K562 (cell line): ENCODE results near the gene MANBA. TPM values are rescaled to one million over a fixed set of nuclear protein-coding genes. Genes with fewer than 3 reads are reported as not detected.

Experiments
- ATAC-seq: fragments of 200-7000 bp; cut with Tn5 transposase; 3 replicates; pipeline ENCODE4 v1.9.1; 2020; ENCODE audit warnings: moderate library complexity
- BruUV-seq: library from RNA; stranded (reverse); fragments of 400-500 nt; replicated peaks from 2 replicates; lab custom pipeline; 2021; lab: Mats Ljungman, UMichigan
- CTCF ChIA-PET: fragments of 300-600 bp; formaldehyde crosslinking; extraction: SDS; loops from one replicate; lab custom pipeline; 2021; ENCODE audit warnings: low intra/inter-chr PET ratio; lab: Yijun Ruan, JAX
- POLR2A ChIA-PET: fragments of 300-600, 350-650 bp; sonication (Branson Sonifier 250); formaldehyde crosslinking; extraction: SDS; loops from one replicate; lab custom pipeline; 2021; ENCODE audit warnings: antibody characterized with exemption, inconsistent platforms; lab: Yijun Ruan, JAX
- DNase-seq, 4 experiments: peaks; one replicate each; pipeline versions ENCODE4 v3.0.0 to v3.0.0-alpha.2; 2011 to 2018; ENCODE audit warnings: low spot score in 3 of 4, mixed read lengths in 3 of 4; ENCODE audit errors: extremely low read depth in 1 of 4
- FAIRE-seq: peaks from 2 replicates; lab custom pipeline; 2011; peaks lifted over from hg19 to GRCh38; lab: Jason Lieb, UNC
- H2AFZ ChIP-seq: 2 replicates; pipeline ENCODE4 v1.6.0; 2011; ENCODE audit warnings: low read depth, low read length, control low read depth, inconsistent platforms
- H3K27ac ChIP-seq: fragments of 200-600 bp; 3 replicates; pipeline ENCODE4 v1.8.0; 2011; ENCODE audit warnings: low read depth, mild to moderate bottlenecking, control low read depth, inconsistent platforms, low read length, moderate library complexity, mixed read lengths; ENCODE audit errors: extremely low read depth
- H3K27me3 ChIP-seq, 2 experiments: fragments of 300-600 bp in 1 of 2; 2 replicates in 1 of 2; 3 replicates in 1 of 2; pipeline versions ENCODE4 v1.6.0 to v1.8.0; 2011; ENCODE audit warnings: inconsistent platforms in 2 of 2, low read length in 2 of 2, mild to moderate bottlenecking in 1 of 2, mixed read lengths in 1 of 2, moderate library complexity in 1 of 2; ENCODE audit not compliant: control insufficient read depth in 2 of 2, insufficient read depth in 2 of 2
- H3K36me3 ChIP-seq: fragments of 300-600 bp; 3 replicates; pipeline ENCODE4 v1.8.0; 2011; ENCODE audit warnings: mild to moderate bottlenecking, low read length, inconsistent platforms; ENCODE audit not compliant: control insufficient read depth, insufficient read depth
- H3K4me1 ChIP-seq, 2 experiments: fragments of 200-600 bp in 1 of 2; replicated peaks in 1 of 2; 2 replicates in 1 of 2; 3 replicates in 1 of 2; pipeline versions ENCODE4 v1.5.1 to v1.8.0; 2011; ENCODE audit warnings: inconsistent platforms in 2 of 2, low read length in 2 of 2, mild to moderate bottlenecking in 1 of 2, mixed read lengths in 1 of 2, moderate library complexity in 1 of 2; ENCODE audit not compliant: control insufficient read depth in 2 of 2, insufficient read depth in 2 of 2
- H3K4me2 ChIP-seq: 2 replicates; pipeline ENCODE4 v1.6.1; 2011; ENCODE audit warnings: low read length, control low read depth, inconsistent platforms, mixed read lengths; ENCODE audit not compliant: insufficient read depth
- H3K4me3 ChIP-seq: fragments of 200-600 bp; sonication (generic), shearing (Covaris generic); 2 replicates; pipeline ENCODE4 v1.5.1; 2016; ENCODE audit warnings: control low read depth, inconsistent platforms
- H3K79me2 ChIP-seq: fragments of 200-600 bp; 3 replicates; pipeline ENCODE4 v1.8.0; 2011; ENCODE audit warnings: low read length, inconsistent platforms; ENCODE audit not compliant: control insufficient read depth, insufficient read depth
- H3K9ac ChIP-seq, 2 experiments: 2 replicates each; pipeline versions ENCODE4 v1.6.0 to v1.6.1; 2011; ENCODE audit warnings: low read depth in 2 of 2, low read length in 2 of 2, control low read depth in 1 of 2, inconsistent platforms in 1 of 2, mild to moderate bottlenecking in 1 of 2, mixed read lengths in 1 of 2; ENCODE audit not compliant: insufficient read depth in 1 of 2
- H3K9me1 ChIP-seq: one replicate; pipeline ENCODE4 v1.6.0; 2011; ENCODE audit warnings: inconsistent platforms, mild to moderate bottlenecking, low read length, moderate library complexity; ENCODE audit not compliant: control insufficient read depth, insufficient read depth
- H3K9me3 ChIP-seq: replicated peaks from 2 replicates; pipeline ENCODE4 v1.5.1; 2011; ENCODE audit warnings: low read depth, low read length, inconsistent platforms; ENCODE audit not compliant: control insufficient read depth, insufficient read depth
- H4K20me1 ChIP-seq: replicated peaks from 2 replicates; pipeline ENCODE4 v1.6.1; 2011; ENCODE audit warnings: low read length, inconsistent platforms, mixed read lengths; ENCODE audit not compliant: control insufficient read depth, insufficient read depth
- CBX5 ChIP-seq: IDR thresholded peaks from 2 replicates; pipeline ENCODE4 v1.6.1; 2014; ENCODE audit warnings: low read depth, borderline replicate concordance
- CREB1 ChIP-seq, 2 experiments: sonication (generic) in 1 of 2; formaldehyde crosslinking in 1 of 2; IDR thresholded peaks; 2 replicates each; pipeline versions ENCODE4 v1.6.1 to v1.8.0; 2012 to 2022; ENCODE audit warnings: inconsistent platforms in 1 of 2, mild to moderate bottlenecking in 1 of 2, missing genetic modification reagents in 1 of 2, moderate library complexity in 1 of 2
- FOS ChIP-seq: IDR thresholded peaks from 3 replicates; pipeline ENCODE4 v1.6.1; 2011; ENCODE audit not compliant: insufficient read length; ENCODE audit errors: extremely low read depth
- IRF1 ChIP-seq: sonication (generic); formaldehyde crosslinking; IDR thresholded peaks from 2 replicates; pipeline ENCODE4 v1.8.0; 2022; ENCODE audit warnings: missing genetic modification reagents, mild to moderate bottlenecking, borderline replicate concordance
- IRF9 ChIP-seq: fragments of 450-650 bp; IDR thresholded peaks from 2 replicates; pipeline ENCODE4 v1.6.1; 2016; ENCODE audit warnings: missing biosample characterization, missing genetic modification characterization
- MIER1 ChIP-seq: fragments of 450-650 bp; IDR thresholded peaks from 2 replicates; pipeline ENCODE4 v1.6.1; 2016; ENCODE audit warnings: antibody characterized with exemption, mild to moderate bottlenecking, low read depth
- NR2C2 ChIP-seq, 2 experiments: fragments of 200-800 bp in 1 of 2; sonication (Bioruptor generic) in 1 of 2; sonication (generic) in 1 of 2; formaldehyde crosslinking in 1 of 2; IDR thresholded peaks; 2 replicates each; pipeline versions ENCODE4 v1.6.1 to v1.8.0; 2016 to 2022; ENCODE audit warnings: mild to moderate bottlenecking in 1 of 2, missing compliant biosample characterization in 1 of 2, missing genetic modification characterization in 1 of 2, missing genetic modification reagents in 1 of 2
- RBM14 ChIP-seq: fragments of 200-400 bp; formaldehyde crosslinking; IDR thresholded peaks from 2 replicates; pipeline ENCODE4 v1.6.1; 2018; ENCODE audit warnings: low read depth, mild to moderate bottlenecking, low read length, moderate library complexity, borderline replicate concordance; ENCODE audit not compliant: insufficient read depth
- TAF9B ChIP-seq: fragments of 450-650 bp; IDR thresholded peaks from 2 replicates; pipeline ENCODE4 v1.6.1; 2018; ENCODE audit warnings: mild to moderate bottlenecking; ENCODE audit not compliant: partially characterized antibody
- THAP12 ChIP-seq: fragments of 250-450 bp; sonication (Bioruptor Pico); IDR thresholded peaks from 2 replicates; pipeline ENCODE4 v1.9.0; 2021; ENCODE audit warnings: mild to moderate bottlenecking, inconsistent platforms
- ZFP30 ChIP-seq: fragments of 250-450 bp; sonication (Bioruptor Pico); IDR thresholded peaks from 2 replicates; pipeline ENCODE4 v1.8.0; 2022; ENCODE audit warnings: moderate library complexity, mild to moderate bottlenecking, inconsistent platforms, borderline replicate concordance
- ZNF639 ChIP-seq, 2 experiments: fragments of 200-800 bp in 1 of 2; sonication (Bioruptor generic) in 1 of 2; sonication (generic) in 1 of 2; formaldehyde crosslinking in 1 of 2; IDR thresholded peaks in 1 of 2; conservative IDR thresholded peaks in 1 of 2; 2 replicates each; pipeline versions ENCODE4 v1.5.0 to v1.6.1; 2016 to 2020; ENCODE audit warnings: missing compliant biosample characterization in 1 of 2, missing genetic modification characterization in 1 of 2, missing genetic modification reagents in 1 of 2
- WGBS: fragments of 100-300 bp; shearing (Covaris generic); methylation state at CpG from one replicate; pipeline ENCODE4 v1.1.6; 2016; ENCODE audit warnings: low coverage, mixed read lengths; ENCODE audit not compliant: insufficient coverage; ENCODE audit errors: missing lambda C conversion rate; 5-methylcytosine and 5-hydroxymethylcytosine counted together
- in situ Hi-C: fragments of 300-500 bp; cut with MboI; formaldehyde crosslinking; loops from 4 replicates; pipeline ENCODE4 v1.15.0; 2018; ENCODE audit warnings: inconsistent platforms, mixed read lengths
- intact Hi-C: fragments of 100-400 bp; cut with micrococcal nuclease; formaldehyde crosslinking; loops from 2 replicates; pipeline ENCODE4 v1.14.2; 2022
- polyA plus RNA-seq, 8 experiments: library from polyadenylated mRNA; depleted of rRNA in 4 of 8; stranded (reverse) in 5 of 8; unstranded in 3 of 8; fragments of >200 nt; fragmentation: Nextera tagmentation in 2 of 8; fragmentation: Illumina TruSeq in 1 of 8; extraction: Ambion mirVana in 2 of 8; extraction: Trizol in 1 of 8; gene quantifications; 2 replicates each; pipeline versions ENCODE4 v1.2.1 to v1.2.3, GENCODE V29; 2011 to 2014; ENCODE audit warnings: inconsistent platforms in 1 of 8, missing spikeins in 1 of 8
- total RNA-seq, 7 experiments: library from RNA; depleted of rRNA in 6 of 7; stranded (reverse); fragments of >200 nt in 6 of 7; fragmentation: Illumina TruSeq in 2 of 7; extraction: Trizol in 2 of 7; gene quantifications; 2 replicates each; pipeline versions ENCODE4 v1.2.1 to v1.2.3, GENCODE V29; 2011 to 2021; ENCODE audit warnings: low replicate concordance in 1 of 7

Gene MANBA
- total and polyA plus RNA-seq, 9 of the 15 experiments (the other 6 are each of a cell fraction or from before 2014, with no cell fraction given) = 1.8 to 12.9 (median 7.7) TPM

- Histone ChIP-seq H2AFZ (no peak overlapping the region), H3K27me3 (no peaks in the 10 kb centered on the region), H3K36me3 (no peaks in the 10 kb centered on the region), H3K9me1 (no peaks in the 10 kb centered on the region), H3K4me2 (no peak overlapping the region), H3K27ac (no peak overlapping the region), H4K20me1 (no peaks in the 10 kb centered on the region), H3K9ac (no peak overlapping the region), H3K4me1 (no peaks in the 10 kb centered on the region; a peak in 1 of 5 replicates), H3K4me3 (no peak overlapping the region), H3K79me2 (no peaks in the 10 kb centered on the region; the same call in 2 of the 3 replicates), H3K9me3 (no peaks in the 10 kb centered on the region)
- in situ Hi-C loops = no loop called here
- no peak for DNase-seq
- ChIA-PET POLR2A (no interaction called here), CTCF (no interaction called here)
- WGBS = 46% methylated on average over 3 of the region's 3 CpGs
- no peak for FAIRE-seq
- intact Hi-C loops = no loop called here
- no peak for TF ChIP-seq CREB1 (IDR thresholded peaks at IDR 0.05)
- TF ChIP-seq CREB1 (CRISPR knock-in tag; IDR thresholded peaks at IDR 0.05) = no peak
- no peak for TF ChIP-seq ZFP30 (CRISPR knock-in tag)
- TF ChIP-seq TAF9B = no peak
- no peak for TF ChIP-seq IRF1 (CRISPR knock-in tag)
- TF ChIP-seq THAP12 = no peak
- TF ChIP-seq ZNF639 (CRISPR knock-in tag; conservative IDR thresholded peaks at IDR 0.05 in 1 of 2, IDR thresholded peaks at IDR 0.05 in 1 of 2) = no peak
- no peak for TF ChIP-seq MIER1
- no peak for TF ChIP-seq FOS
- no peak for TF ChIP-seq RBM14
- TF ChIP-seq IRF9 = no peak
- no peak for TF ChIP-seq NR2C2 (CRISPR knock-in tag; IDR thresholded peaks at IDR 0.05)
- TF ChIP-seq NR2C2 (tag; IDR thresholded peaks at IDR 0.05) = no peak
- no peak for TF ChIP-seq CBX5
- ATAC-seq = no peak
- BruUV-seq = no TSS peak
These were observed 68.3 kb downstream of the MANBA start for GRCh38 chr4:102692474-102692873.
